Transverse colon (tissue), 4 donors: Measurements from ENCODE around the gene MYPN. TPM values are rescaled to one million over a fixed set of nuclear protein-coding genes. Genes with fewer than 3 reads are reported as not detected.

Source experiments
- DNase-seq: peaks from one replicate; pipeline ENCODE4 v3.0.0-alpha.2; 2019
- H3K27ac ChIP-seq, 4 donors: fragments of 200-600 bp; sonication (generic); 2 replicates each; pipeline ENCODE4 v1.5.1; 2016 to 2018; ENCODE audit warnings: inconsistent platforms in 4 of 4
- H3K27me3 ChIP-seq: fragments of 200-600 bp; sonication (generic); 2 replicates; pipeline ENCODE4 v1.5.1; 2017; ENCODE audit warnings: inconsistent platforms
- H3K36me3 ChIP-seq, 4 donors: fragments of 200-600 bp; sonication (generic); 2 replicates each; pipeline ENCODE4 v1.5.1; 2017 to 2019; ENCODE audit warnings: inconsistent platforms in 4 of 4
- H3K4me1 ChIP-seq, 4 donors: fragments of 200-600 bp; sonication (generic); 2 replicates each; pipeline ENCODE4 v1.5.1; 2017 to 2020; ENCODE audit warnings: inconsistent platforms in 4 of 4
- H3K4me3 ChIP-seq, 4 donors: fragments of 200-600 bp; sonication (generic); 1 replicate in 1 of 4; 2 replicates in 3 of 4; pipeline versions ENCODE4 v1.5.1 to v1.6.1; 2017 to 2019; ENCODE audit warnings: inconsistent platforms in 4 of 4
- H3K9me3 ChIP-seq, 2 donors: fragments of 200-600 bp; sonication (generic); 2 replicates each; pipeline ENCODE4 v1.5.1; 2017 to 2019; ENCODE audit warnings: inconsistent platforms in 2 of 2
- CTCF ChIP-seq, 5 experiments: fragments of 200-600 bp in 3 of 5; fragments of 450-650 bp in 2 of 5; sonication (generic) in 3 of 5; IDR thresholded peaks; 1 replicate in 2 of 5; 2 replicates in 3 of 5; pipeline ENCODE4 v1.5.1; 2016 to 2017; ENCODE audit warnings: antibody characterized with exemption in 5 of 5, inconsistent platforms in 3 of 5, mild to moderate bottlenecking in 2 of 5, moderate library complexity in 1 of 5
- EP300 ChIP-seq: sonication (generic); formaldehyde crosslinking; IDR thresholded peaks from one replicate; pipeline ENCODE4 v1.6.1; 2017; ENCODE audit warnings: antibody characterized with exemption, low read depth
- POLR2A ChIP-seq: fragments of 450-650 bp; IDR thresholded peaks from one replicate; pipeline ENCODE4 v1.6.1; 2016; ENCODE audit warnings: antibody characterized with exemption, mild to moderate bottlenecking, moderate library complexity
- POLR2AphosphoS5 ChIP-seq, 3 donors: sonication (generic); formaldehyde crosslinking; IDR thresholded peaks; one replicate each; pipeline ENCODE4 v1.6.1; 2016; ENCODE audit warnings: antibody characterized with exemption in 3 of 3
- WGBS, 2 donors: methylation state at CpG; one replicate each; pipeline ENCODE4 v1.1.5; 2018; ENCODE audit warnings: low coverage in 1 of 2; 5-methylcytosine and 5-hydroxymethylcytosine counted together
- in situ Hi-C, 4 donors: fragments of 200-750 bp; cut with MboI; loops; one replicate each; pipeline versions ENCODE4 v1.15.0 to v1.15.1; 2017; ENCODE audit warnings: low sequenced_read_pairs in 3 of 4, low pct_ligation_motif_present in 1 of 4, low pct_unique_long_range_greater_than_20kb in 1 of 4
- intact Hi-C: fragments of 100-400 bp; cut with DNase I; formaldehyde crosslinking; loops from one replicate; pipeline ENCODE4 v1.15.1; 2023; ENCODE audit warnings: low total_unique reads
- total RNA-seq, 4 donors: library from RNA; depleted of rRNA; stranded (reverse); fragments of >200 nt; gene quantifications; one replicate each; pipeline ENCODE4 v1.1.0, GENCODE V29; 2016

MYPN gene
- total RNA-seq, 4 donors from 2014 or later: 0.27 to 1.5 (median 0.79) TPM; not detected in 1

- intact Hi-C loops: no loop called here
- Histone ChIP-seq H3K27me3 (no peaks in the 10 kb centered on the region), H3K27ac (no peak overlapping the region), H3K9me3 (no peaks in the 10 kb centered on the region), H3K4me3 (no peak overlapping the region), H3K36me3 (no peaks in the 10 kb centered on the region), H3K4me1 (no peaks in the 10 kb centered on the region)
- WGBS, 2 donors: 78 to 88% methylated on average over 1 to 9 of the region's 9 CpGs
- no peak for DNase-seq
- TF ChIP-seq CTCF (IDR thresholded peaks at IDR 0.05) (no peak), EP300 (no peak), POLR2A (no peak), POLR2AphosphoS5 (IDR thresholded peaks at IDR 0.05) (no peak)
- in situ Hi-C loops: no loop called here
Observed at GRCh38 chr10:68121852-68122251, 12.6 kb downstream of the MYPN start.

GRCh38 chr10:68124718-68125117 lies 15.4 kb downstream of the MYPN start:
- intact Hi-C loops: no loop called here

GRCh38 chr10:68125772-68126171 lies 16.5 kb downstream of the MYPN start:
- Histone ChIP-seq H3K9me3 (no peaks in the 10 kb centered on the region), H3K4me3 (no peak overlapping the region), H3K27me3 (no peaks in the 10 kb centered on the region), H3K4me1 (no peaks in the 10 kb centered on the region), H3K36me3 (no peaks in the 10 kb centered on the region), H3K27ac (no peak overlapping the region)
- intact Hi-C loops: no loop called here
- in situ Hi-C loops: no loop called here
- 26 to 43% methylated on average over 1 of the region's 1 CpG for WGBS, 2 donors
- TF ChIP-seq POLR2A: no peak
- TF ChIP-seq CTCF (IDR thresholded peaks at IDR 0.05): no peak
- no peak for TF ChIP-seq EP300
- TF ChIP-seq POLR2AphosphoS5 (IDR thresholded peaks at IDR 0.05): no peak
- no peak for DNase-seq

More at GRCh38 chr10:68124718-68125117, 15.4 kb downstream of the MYPN start:
- Histone ChIP-seq H3K27me3 (no peaks in the 10 kb centered on the region), H3K27ac (no peak overlapping the region), H3K36me3 (no peaks in the 10 kb centered on the region), H3K4me1 (no peaks in the 10 kb centered on the region), H3K9me3 (no peaks in the 10 kb centered on the region), H3K4me3 (no peak overlapping the region)
- 74% methylated on average over 3 of the region's 3 CpGs; no CpG with 5 or more reads in 1 of the 2 donors for WGBS, 2 donors
- TF ChIP-seq POLR2AphosphoS5 (IDR thresholded peaks at IDR 0.05): no peak
- no peak for TF ChIP-seq EP300
- no peak for TF ChIP-seq CTCF (IDR thresholded peaks at IDR 0.05)
- no peak for TF ChIP-seq POLR2A
- no peak for DNase-seq
- in situ Hi-C loops: no loop called here

- no peak for TF ChIP-seq CTCF (IDR thresholded peaks at IDR 0.05)
- no peak for TF ChIP-seq POLR2AphosphoS5 (IDR thresholded peaks at IDR 0.05)
- no peaks in the 10 kb centered on the region for H3K9me3 ChIP-seq
- 58 to 61% methylated on average over 2 of the region's 2 CpGs for WGBS, 2 donors
- in situ Hi-C loops (no loop called here), intact Hi-C loops (no loop called here)
- H3K4me3 ChIP-seq: no peak overlapping the region
- DNase-seq: no peak
- no peaks in the 10 kb centered on the region for H3K36me3 ChIP-seq
- no peaks in the 10 kb centered on the region for H3K4me1 ChIP-seq
- no peaks in the 10 kb centered on the region for H3K27me3 ChIP-seq
- H3K27ac ChIP-seq: no peak overlapping the region
Observed at GRCh38 chr10:68128015-68128414, 18.7 kb downstream of the MYPN start.
